ENCODE measurements around the gene DENND2C. TPM values are rescaled to one million over a fixed set of nuclear protein-coding genes. Genes with fewer than 3 reads are reported as not detected.

Gene DENND2C
- total and polyA plus RNA-seq, 4 donors, result 1.3 to 5.6 (median 3.4) TPM

- no peaks in the 10 kb centered on the region for H3K9me3 ChIP-seq (ENCODE audit: control insufficient read depth in 4 of 4, low read length in 3 of 4)
- TF ChIP-seq MAX (IDR thresholded peaks at IDR 0.05) (no peak), RXRA (IDR thresholded peaks at IDR 0.05) (no peak)
- 22% methylated on average over 2 of the region's 2 CpGs for WGBS
- H3K9ac ChIP-seq (ENCODE audit: low read depth in 1 of 2, low read length in 2 of 2), result no peak overlapping the region
- H3K27me3 ChIP-seq (ENCODE audit: control insufficient read depth in 4 of 4, insufficient read depth in 4 of 4, low read length in 3 of 4), result no peaks in the 10 kb centered on the region
- no peak overlapping the region for H3K4me3 ChIP-seq (ENCODE audit: low read depth in 1 of 3, low read length in 3 of 3)
- peaks cover 1 to 8% (median 7%) of the 10 kb centered on the region in 4 donors for H3K36me3 ChIP-seq (ENCODE audit: control insufficient read depth in 4 of 4, insufficient read depth in 3 of 4, low read depth in 1 of 4, low read length in 3 of 4)
- H3K27ac ChIP-seq (ENCODE audit: low read depth in 1 of 2, low read length in 2 of 2), result no peak overlapping the region
- peaks cover 0 to 8% (median 3%) of the 10 kb centered on the region in 4 donors for H3K4me1 ChIP-seq (ENCODE audit: control insufficient read depth in 4 of 4, insufficient read depth in 4 of 4, low read length in 3 of 4)
- no peak for DNase-seq (ENCODE audit: low spot score)
Measured at GRCh38 chr1:114701931-114702330, 32.1 kb upstream of the DENND2C start.

- no peaks in the 10 kb centered on the region for H3K9me3 ChIP-seq (ENCODE audit: control insufficient read depth in 4 of 4, low read length in 3 of 4)
- no peaks in the 10 kb centered on the region for H3K36me3 ChIP-seq (ENCODE audit: control insufficient read depth in 4 of 4, insufficient read depth in 3 of 4, low read depth in 1 of 4, low read length in 3 of 4)
Measured at GRCh38 chr1:114700036-114700600, 30.3 kb upstream of the DENND2C start.

More at GRCh38 chr1:114700036-114700600, 30.3 kb upstream of the DENND2C start:
- TF ChIP-seq ZBTB33 (IDR thresholded peaks at IDR 0.05) (no peak), HNF4G (IDR thresholded peaks at IDR 0.05) (no peak), RXRA (IDR thresholded peaks at IDR 0.05) (no peak), GABPA (IDR thresholded peaks at IDR 0.05 in 1 of 2, conservative IDR thresholded peaks at IDR 0.05 in 1 of 2) (no peak), REST (IDR thresholded peaks at IDR 0.05) (no peak), TAF1 (conservative IDR thresholded peaks at IDR 0.05) (no peak), RAD21 (IDR thresholded peaks at IDR 0.05) (no peak), JUND (IDR thresholded peaks at IDR 0.05) (no peak), SP1 (IDR thresholded peaks at IDR 0.05) (no peak), FOXA1 (IDR thresholded peaks at IDR 0.05) (no peak), NR2F2 (IDR thresholded peaks at IDR 0.05) (no peak), CTCF (IDR thresholded peaks at IDR 0.05; ENCODE audit: low read depth, low read length, missing input control) (no peak), FOXA2 (IDR thresholded peaks at IDR 0.05) (no peak), HNF4A (conservative IDR thresholded peaks at IDR 0.05) (no peak), ATF3 (IDR thresholded peaks at IDR 0.05) (no peak), YY1 (IDR thresholded peaks at IDR 0.05) (no peak)
- 63% methylated on average over 4 of the region's 4 CpGs for WGBS
- no peak overlapping the region for H3K4me3 ChIP-seq (ENCODE audit: low read depth in 1 of 3, low read length in 3 of 3)
- no peak overlapping the region for H3K9ac ChIP-seq (ENCODE audit: low read depth in 1 of 2, low read length in 2 of 2)
- DNase-seq (ENCODE audit: low spot score), result no peak
- peaks cover 2 to 12% (median 4%) of the 10 kb centered on the region in 4 donors for H3K4me1 ChIP-seq (ENCODE audit: control insufficient read depth in 4 of 4, insufficient read depth in 4 of 4, low read length in 3 of 4)
- no peaks in the 10 kb centered on the region for H3K27me3 ChIP-seq (ENCODE audit: control insufficient read depth in 4 of 4, insufficient read depth in 4 of 4, low read length in 3 of 4)
- no peak overlapping the region for H3K27ac ChIP-seq (ENCODE audit: low read depth in 1 of 2, low read length in 2 of 2)

All from liver (tissue), 9 donors.